Heart right ventricle (tissue), 16 donors: ENCODE data around the gene PTPRD. TPM values are rescaled to one million over a fixed set of nuclear protein-coding genes. Genes with fewer than 3 reads are reported as not detected.

Source experiments
- ATAC-seq, 8 donors: fragments of 200-7000 bp; cut with Tn5 transposase; one replicate each; pipeline ENCODE4 v1.9.1; 2020; ENCODE audit warnings: mild to moderate bottlenecking in 8 of 8, moderate library complexity in 8 of 8, moderate number of reproducible peaks in 1 of 8
- DNase-seq, 2 donors: peaks; one replicate each; pipeline ENCODE4 v3.0.0-alpha.2; 2020
- H3K27ac ChIP-seq, 10 donors: fragments of 200-600 bp; sonication (generic) in 2 of 10; one replicate each; pipeline versions ENCODE4 v1.5.0 to v1.8.0; 2020 to 2022; ENCODE audit warnings: mild to moderate bottlenecking in 3 of 10
- H3K27me3 ChIP-seq, 7 donors: fragments of 200-600 bp; one replicate each; pipeline ENCODE4 v1.8.0; 2021 to 2022; ENCODE audit warnings: mild to moderate bottlenecking in 2 of 7
- H3K36me3 ChIP-seq, 9 donors: fragments of 200-600 bp; sonication (generic) in 1 of 9; one replicate each; pipeline versions ENCODE4 v1.5.0 to v1.8.0; 2020 to 2022; ENCODE audit warnings: mild to moderate bottlenecking in 2 of 9
- H3K4me1 ChIP-seq, 9 donors: fragments of 200-600 bp; sonication (generic) in 1 of 9; one replicate each; pipeline versions ENCODE4 v1.5.0 to v1.8.0; 2020 to 2022; ENCODE audit warnings: mild to moderate bottlenecking in 4 of 9
- H3K4me3 ChIP-seq, 10 donors: fragments of 200-600 bp; sonication (generic) in 2 of 10; one replicate each; pipeline versions ENCODE4 v1.5.0 to v1.8.0; 2020 to 2022; ENCODE audit warnings: mild to moderate bottlenecking in 7 of 10, moderate library complexity in 2 of 10
- H3K9me3 ChIP-seq, 11 donors: fragments of 200-600 bp in 10 of 11; sonication (generic) in 2 of 11; one replicate each; pipeline versions ENCODE4 v1.5.0 to v1.8.0; 2013 to 2022; ENCODE audit warnings: mild to moderate bottlenecking in 2 of 11, control low read depth in 1 of 11, moderate library complexity in 1 of 11
- WGBS, 2 donors: extraction: QIAGEN DNeasy Blood & Tissue Kit; methylation state at CpG; one replicate each; pipeline ENCODE4 v1.1.7; 2013; ENCODE audit warnings: inconsistent platforms in 1 of 2; 5-methylcytosine and 5-hydroxymethylcytosine counted together
- intact Hi-C, 10 donors: fragments of 100-400 bp; cut with DNase I; formaldehyde crosslinking; loops; one replicate each; pipeline versions ENCODE4 v1.11.1 to v1.14.2; 2022
- polyA plus RNA-seq, 2 donors: library from polyadenylated mRNA; stranded (reverse); fragments of 200-250 nt; gene quantifications; one replicate each; pipeline ENCODE4 v1.2.3, GENCODE V29; 2013
- total RNA-seq, 10 donors: library from RNA; stranded (reverse); fragmentation: NEBNext Ultra II Directional in 3 of 10; extraction: Animal tissue kit (Norgen Biotek cat#: 25700) in 3 of 10; gene quantifications; one replicate each; pipeline versions ENCODE4 v1.2.1 to v1.2.4, GENCODE V29; 2021 to 2023
- TF ChIP-seq, protein P1 (sequence below), 9 donors: fragments of 200-600 bp; sonication (generic) in 2 of 9; IDR thresholded peaks; one replicate each; pipeline versions ENCODE4 v1.5.0 to v1.8.0; 2021 to 2022; ENCODE audit warnings: antibody characterized with exemption in 9 of 9, mild to moderate bottlenecking in 5 of 9, moderate library complexity in 1 of 9
- donor health status: Arrhythmogenic right ventricular cardiomyopathy.
- donor health status: ischemic (EF 13 %, LVEDD 7.1; RV severe dilation, severe dysfunction).
- donor health status: healthy with polysubstance abuse.
- donor health status: DM: no; HTN: yes; CAD: no.
- donor health status: DM: no; HTN: no; CAD: no.
- donor health status: ischemic (EF 25% LVEDD 6.9; RV normal size, moderate dysfunction).
- donor health status: ischemic (EF 25% LVEDD 5.7; RV mildly dilated, moderate dysfunction).
- donor health status: healthy.
- donor health status: DM: yes; HTN: yes; CAD: no.
- donor health status: Ischemic cardiomyopathy.
- donor health status: ischemic (EF 35%, LVEDD 5.7; RV mildly dilated, moderate dysfunction).
- donor health status: nonischemic (EF 11% LVEDD 7.7; RV severe dilation, severe dysfunction).
- donor health status: DM: yes; HTN: yes; CAD: no.
- donor health status: PGD.
- donor health status: ischemic (EF 29% LVEDD 5.4; RV normal size, mild dysfunction).
- donor health status: nonischemic (EF 23%, LVEDD 6.1; RV moderate dilation, normal function).

Gene PTPRD
- total and polyA plus RNA-seq, 12 donors: 1.4 to 25.2 (median 13.0) TPM

DNA sequence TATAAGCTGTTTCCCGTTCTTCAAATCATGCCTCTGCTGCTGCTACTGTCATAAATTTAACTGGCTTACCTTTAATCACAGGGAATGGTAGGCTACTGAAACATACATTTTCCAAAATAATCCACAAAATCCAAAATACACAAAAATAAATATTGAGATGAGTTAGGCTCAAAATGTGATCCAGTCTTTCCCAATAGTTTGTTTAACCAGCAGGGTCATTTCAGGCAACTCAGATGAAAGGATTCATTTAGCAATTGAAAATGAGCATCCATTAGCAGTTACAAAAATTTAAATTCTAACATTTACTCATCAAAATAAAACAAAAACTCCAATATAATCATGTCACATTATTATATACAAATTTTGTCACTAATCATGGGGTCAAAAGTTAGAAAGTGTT, 1797.6 kb downstream of the PTPRD start:
- ATAC-seq (no peak), DNase-seq (no peak)
- Histone ChIP-seq H3K27me3 (no peaks in the 10 kb centered on the region), H3K4me1 (no peaks in the 10 kb centered on the region), H3K36me3 (no peaks in the 10 kb centered on the region), H3K4me3 (no peak overlapping the region), H3K27ac (no peak overlapping the region), H3K9me3 (peaks cover 0 to 4% (median 0%) of the 10 kb centered on the region in 11 donors)
- WGBS, 2 donors: 90 to 91% methylated on average over 1 of the region's 1 CpG
- TF ChIP-seq, protein P1, sequence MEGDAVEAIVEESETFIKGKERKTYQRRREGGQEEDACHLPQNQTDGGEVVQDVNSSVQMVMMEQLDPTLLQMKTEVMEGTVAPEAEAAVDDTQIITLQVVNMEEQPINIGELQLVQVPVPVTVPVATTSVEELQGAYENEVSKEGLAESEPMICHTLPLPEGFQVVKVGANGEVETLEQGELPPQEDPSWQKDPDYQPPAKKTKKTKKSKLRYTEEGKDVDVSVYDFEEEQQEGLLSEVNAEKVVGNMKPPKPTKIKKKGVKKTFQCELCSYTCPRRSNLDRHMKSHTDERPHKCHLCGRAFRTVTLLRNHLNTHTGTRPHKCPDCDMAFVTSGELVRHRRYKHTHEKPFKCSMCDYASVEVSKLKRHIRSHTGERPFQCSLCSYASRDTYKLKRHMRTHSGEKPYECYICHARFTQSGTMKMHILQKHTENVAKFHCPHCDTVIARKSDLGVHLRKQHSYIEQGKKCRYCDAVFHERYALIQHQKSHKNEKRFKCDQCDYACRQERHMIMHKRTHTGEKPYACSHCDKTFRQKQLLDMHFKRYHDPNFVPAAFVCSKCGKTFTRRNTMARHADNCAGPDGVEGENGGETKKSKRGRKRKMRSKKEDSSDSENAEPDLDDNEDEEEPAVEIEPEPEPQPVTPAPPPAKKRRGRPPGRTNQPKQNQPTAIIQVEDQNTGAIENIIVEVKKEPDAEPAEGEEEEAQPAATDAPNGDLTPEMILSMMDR (IDR thresholded peaks at IDR 0.05): no peak
- intact Hi-C loops: no loop called here

DNA sequence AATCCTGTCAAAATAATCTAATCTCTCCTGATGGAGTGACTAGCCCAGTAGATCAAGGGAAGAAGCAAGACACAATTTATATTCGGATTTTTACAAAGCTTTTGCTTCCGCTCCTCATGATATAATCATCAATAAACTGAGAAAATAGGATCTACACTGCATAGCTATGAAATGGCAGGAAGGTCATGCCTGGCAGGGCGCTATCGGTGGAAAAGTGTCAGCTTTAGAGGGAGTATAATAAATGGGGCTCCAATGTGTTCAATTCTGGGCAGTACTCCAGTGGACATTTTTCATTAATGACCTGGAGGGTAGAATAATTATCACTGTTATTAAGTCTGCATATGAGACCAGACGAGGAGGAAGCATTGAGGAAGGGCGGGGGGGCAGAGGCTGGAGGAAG, 1799.9 kb downstream of the PTPRD start:
- Histone ChIP-seq H3K27me3 (no peaks in the 10 kb centered on the region), H3K4me3 (no peak overlapping the region), H3K27ac (no peak overlapping the region), H3K9me3 (peaks cover 0 to 4% (median 0%) of the 10 kb centered on the region in 11 donors), H3K4me1 (no peaks in the 10 kb centered on the region), H3K36me3 (no peaks in the 10 kb centered on the region)
- DNase-seq: no peak
- 66 to 67% methylated on average over 6 of the region's 6 CpGs for WGBS, 2 donors
- intact Hi-C loops: no loop called here
- ATAC-seq: no peak
- TF ChIP-seq, protein P1 (IDR thresholded peaks at IDR 0.05): no peak

DNA sequence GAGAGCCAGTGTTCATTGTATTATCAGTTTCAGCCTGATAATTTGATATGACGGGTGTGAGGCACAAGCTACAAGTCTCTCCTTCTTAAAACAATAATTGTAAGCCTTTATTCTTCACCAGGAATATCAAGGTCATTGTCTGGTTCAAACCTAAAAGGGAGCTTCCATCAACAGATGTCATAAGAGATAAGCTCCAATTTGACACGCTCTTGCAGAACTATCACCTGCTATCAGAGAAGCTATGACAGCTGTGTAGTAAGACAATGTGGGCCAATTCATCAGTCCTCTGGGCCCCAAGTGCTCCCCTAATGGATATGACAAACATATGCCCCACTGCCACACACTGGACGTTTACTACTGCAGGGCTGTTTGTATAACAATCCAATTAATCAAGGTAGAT, 1803.1 kb downstream of the PTPRD start:
- Histone ChIP-seq H3K4me3 (no peak overlapping the region), H3K4me1 (no peaks in the 10 kb centered on the region), H3K36me3 (no peaks in the 10 kb centered on the region), H3K27me3 (no peaks in the 10 kb centered on the region), H3K27ac (no peak overlapping the region), H3K9me3 (peaks cover 0 to 4% (median 0%) of the 10 kb centered on the region in 11 donors)
- TF ChIP-seq, protein P1 (IDR thresholded peaks at IDR 0.05): no peak
- ATAC-seq (no peak), DNase-seq (no peak)
- intact Hi-C loops: no loop called here
- WGBS, 2 donors: 70 to 77% methylated on average over 3 of the region's 3 CpGs

DNA sequence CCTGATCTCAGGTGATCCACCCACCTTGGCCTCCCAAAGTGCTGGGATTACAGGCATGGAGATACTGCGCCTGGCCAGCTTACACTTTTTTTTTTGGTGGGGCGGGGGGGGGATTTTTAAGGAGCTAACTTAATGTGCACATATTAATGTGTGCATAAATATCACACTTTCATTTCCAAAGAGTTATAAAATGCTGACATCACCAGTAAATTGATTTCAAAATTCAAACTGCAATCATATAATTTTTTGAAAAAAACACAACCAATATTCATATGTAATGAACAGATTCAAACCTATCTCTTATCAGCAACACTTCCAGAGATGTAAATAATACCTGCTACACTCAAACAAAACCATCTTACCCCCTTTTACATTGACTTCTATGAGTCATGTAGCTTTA, 1806.7 kb downstream of the PTPRD start:
- intact Hi-C loops: no loop called here
- Histone ChIP-seq H3K27me3 (no peaks in the 10 kb centered on the region), H3K4me1 (no peaks in the 10 kb centered on the region), H3K36me3 (no peaks in the 10 kb centered on the region), H3K4me3 (no peak overlapping the region), H3K27ac (no peak overlapping the region), H3K9me3 (no peaks in the 10 kb centered on the region)
- ATAC-seq (no peak), DNase-seq (no peak)
- WGBS, 2 donors: 85 to 97% methylated on average over 2 of the region's 2 CpGs
- TF ChIP-seq, protein P1 (IDR thresholded peaks at IDR 0.05): no peak
